ENCODE results near the gene ZEB1. TPM values are rescaled to one million over a fixed set of nuclear protein-coding genes. Genes with fewer than 3 reads are reported as not detected.

The ZEB1 gene
- total and polyA plus RNA-seq, 4 experiments from 2014 or later: 19.1 to 70.6 (median 50.0) TPM

GRCh38 chr10:31304291-31304970, 14.6 kb upstream of the ZEB1 start:
- Mint-ChIP-seq H3K27me3 (peaks cover 0 to 1% of the 10 kb centered on the region in 2 donors), H3K27ac (no peak overlapping the region), H3K9me3 (peaks cover 0 to 3% (median under 1%) of the 10 kb centered on the region in 8 donors), H3K4me3 (no peak overlapping the region), H3K36me3 (peaks cover 0 to 4% of the 10 kb centered on the region in 2 donors), H3K4me1 (no peaks in the 10 kb centered on the region)
- ChIA-PET POLR2A (ENCODE audit: partially characterized antibody) (interaction anchor here (0.5 kb wide), 1 partner anchor 17 kb away, joined by 3 read pairs; no protein-coding TSS in a partner anchor), CTCF (ENCODE audit: partially characterized antibody) (no interaction called here)
- no peak overlapping the region for H3K27ac ChIP-seq (ENCODE audit: low read depth, low read length)
- no peak overlapping the region for H3K4me3 ChIP-seq (ENCODE audit: low read length in 2 of 2)
- no peak for DNase-seq
- intact Hi-C loops (cut with micrococcal nuclease): no loop called here
- no peaks in the 10 kb centered on the region for H3K27me3 ChIP-seq (ENCODE audit: insufficient read depth, low read length)
- no peaks in the 10 kb centered on the region for H3K36me3 ChIP-seq (ENCODE audit: insufficient read depth, low read length)
- H3K9me3 ChIP-seq (ENCODE audit: control insufficient read depth in 1 of 2, low read length in 2 of 2): no peaks in the 10 kb centered on the region
- H3K4me1 ChIP-seq (ENCODE audit: insufficient read depth, low read length): no peaks in the 10 kb centered on the region

- Histone ChIP-seq H3K27ac (ENCODE audit: low read depth, low read length) (no peak overlapping the region), H3K27me3 (ENCODE audit: insufficient read depth, low read length) (no peaks in the 10 kb centered on the region), H3K36me3 (ENCODE audit: insufficient read depth, low read length) (no peaks in the 10 kb centered on the region), H3K9me3 (ENCODE audit: control insufficient read depth in 1 of 2, low read length in 2 of 2) (no peaks in the 10 kb centered on the region), H3K4me3 (ENCODE audit: low read length in 2 of 2) (no peak overlapping the region), H3K4me1 (ENCODE audit: insufficient read depth, low read length) (peaks cover 6% of the 10 kb centered on the region)
- intact Hi-C loops (cut with micrococcal nuclease): loop anchor here (10.0 kb wide), 1 partner anchor 1031 kb away; the partner anchor contains the start of gene EPC1
- Mint-ChIP-seq H3K36me3 (peaks cover 0 to 1% of the 10 kb centered on the region in 2 donors), H3K9me3 (no peaks in the 10 kb centered on the region), H3K27ac (no peak overlapping the region), H3K4me1 (peaks cover 9 to 17% (median 12%) of the 10 kb centered on the region in 4 donors), H3K27me3 (no peaks in the 10 kb centered on the region), H3K4me3 (no peak overlapping the region)
- POLR2A ChIA-PET (ENCODE audit: partially characterized antibody): no interaction called here
- CTCF ChIA-PET (ENCODE audit: partially characterized antibody): interaction anchor here (1.0 to 1.6 kb wide), 2 partner anchors 8 to 457 kb away, joined by 3 to 4 read pairs; no protein-coding TSS in a partner anchor
- no peak for DNase-seq
Observed at GRCh38 chr10:31313396-31313795, 5.6 kb upstream of the ZEB1 start.

- H3K9me3 Mint-ChIP-seq: peaks cover 0 to 4% (median 0%) of the 10 kb centered on the region in 8 donors
Observed at GRCh38 chr10:31314256-31315150, 4.5 kb upstream of the ZEB1 start.

GRCh38 chr10:31315453-31315852, 3.6 kb upstream of the ZEB1 start:
- intact Hi-C loops (cut with micrococcal nuclease): loop anchor here (5.0 to 10.0 kb wide), 3 partner anchors 183 to 1029 kb away; partner anchors contain the start of gene EPC1
- ChIA-PET POLR2A (ENCODE audit: partially characterized antibody) (no interaction called here), CTCF (ENCODE audit: partially characterized antibody) (no interaction called here)
- Histone ChIP-seq H3K36me3 (ENCODE audit: insufficient read depth, low read length) (no peaks in the 10 kb centered on the region), H3K4me1 (ENCODE audit: insufficient read depth, low read length) (peaks cover 6% of the 10 kb centered on the region), H3K27me3 (ENCODE audit: insufficient read depth, low read length) (no peaks in the 10 kb centered on the region), H3K9me3 (ENCODE audit: control insufficient read depth in 1 of 2, low read length in 2 of 2) (no peaks in the 10 kb centered on the region), H3K4me3 (ENCODE audit: low read length in 2 of 2) (no peak overlapping the region), H3K27ac (ENCODE audit: low read depth, low read length) (no peak overlapping the region)
- Mint-ChIP-seq H3K27ac (no peak overlapping the region), H3K27me3 (no peaks in the 10 kb centered on the region), H3K4me1 (peaks cover 10 to 25% (median 14%) of the 10 kb centered on the region in 4 donors), H3K4me3 (no peak overlapping the region), H3K9me3 (peaks cover 0 to 4% (median 0%) of the 10 kb centered on the region in 8 donors), H3K36me3 (peaks cover 0 to 9% of the 10 kb centered on the region in 2 donors)
- DNase-seq: no peak

More at GRCh38 chr10:31314256-31315150, 4.5 kb upstream of the ZEB1 start:
- H3K9me3 ChIP-seq (ENCODE audit: control insufficient read depth in 1 of 2, low read length in 2 of 2): no peaks in the 10 kb centered on the region
- H3K4me3 ChIP-seq (ENCODE audit: low read length in 2 of 2): no peak overlapping the region
- H3K27me3 ChIP-seq (ENCODE audit: insufficient read depth, low read length): no peaks in the 10 kb centered on the region
- Mint-ChIP-seq H3K27ac (no peak overlapping the region), H3K4me3 (no peak overlapping the region), H3K4me1 (peaks cover 9 to 21% (median 14%) of the 10 kb centered on the region in 4 donors), H3K36me3 (peaks cover 0 to 5% of the 10 kb centered on the region in 2 donors), H3K27me3 (no peaks in the 10 kb centered on the region)
- intact Hi-C loops (cut with micrococcal nuclease): loop anchor here (5.0 to 10.0 kb wide), 3 partner anchors 182 to 1030 kb away; partner anchors contain the start of gene EPC1
- H3K4me1 ChIP-seq (ENCODE audit: insufficient read depth, low read length): peaks cover 6% of the 10 kb centered on the region
- no peaks in the 10 kb centered on the region for H3K36me3 ChIP-seq (ENCODE audit: insufficient read depth, low read length)
- DNase-seq: no peak
- ChIA-PET CTCF (ENCODE audit: partially characterized antibody) (no interaction called here), POLR2A (ENCODE audit: partially characterized antibody) (no interaction called here)
- no peak overlapping the region for H3K27ac ChIP-seq (ENCODE audit: low read depth, low read length)

- intact Hi-C loops (cut with micrococcal nuclease): loop anchor here (5.0 to 10.0 kb wide), 3 partner anchors 185 to 1028 kb away; partner anchors contain the start of gene EPC1
- H3K9me3 ChIP-seq (ENCODE audit: control insufficient read depth in 1 of 2, low read length in 2 of 2): no peaks in the 10 kb centered on the region
- H3K4me1 Mint-ChIP-seq: peaks cover 20 to 42% (median 26%) of the 10 kb centered on the region in 4 donors
- peak overlapping the region in 5 of 7 donors; percentile 52 to 94 (median 70) for H3K27ac Mint-ChIP-seq
- no peaks in the 10 kb centered on the region for H3K27me3 ChIP-seq (ENCODE audit: insufficient read depth, low read length)
- H3K4me3 Mint-ChIP-seq: peak overlapping the region in 6 of 8 donors; percentile 41 to 100 (median 58)
- no peaks in the 10 kb centered on the region for H3K36me3 ChIP-seq (ENCODE audit: insufficient read depth, low read length)
- H3K27ac ChIP-seq (ENCODE audit: low read depth, low read length): no peak overlapping the region
- no peak for DNase-seq
- ChIA-PET POLR2A (ENCODE audit: partially characterized antibody) (no interaction called here), CTCF (ENCODE audit: partially characterized antibody) (interaction anchor here (1.1 to 1.7 kb wide), 2 partner anchors 285 to 532 kb away, joined by 3 to 5 read pairs; partner anchors contain the start of gene ZNF438)
- no peak overlapping the region for H3K4me3 ChIP-seq (ENCODE audit: low read length in 2 of 2)
- H3K27me3 Mint-ChIP-seq: no peaks in the 10 kb centered on the region
- peaks cover 0 to 16% of the 10 kb centered on the region in 2 donors for H3K36me3 Mint-ChIP-seq
- peaks cover 0 to 4% (median 0%) of the 10 kb centered on the region in 8 donors for H3K9me3 Mint-ChIP-seq
- peaks cover 22% of the 10 kb centered on the region for H3K4me1 ChIP-seq (ENCODE audit: insufficient read depth, low read length)
Observed at GRCh38 chr10:31317171-31317570, 1.8 kb upstream of the ZEB1 start.

GRCh38 chr10:31317652-31318381, 1.2 kb upstream of the ZEB1 start:
- intact Hi-C loops (cut with micrococcal nuclease): loop anchor here (1.0 to 10.0 kb wide), 6 partner anchors 186 to 1027 kb away; partner anchors contain the start of genes ARHGAP12 and EPC1
- ChIA-PET POLR2A (ENCODE audit: partially characterized antibody) (interaction anchor here (0.7 to 2.1 kb wide), 8 partner anchors 9 to 613 kb away, joined by 4 to 18 read pairs (median 4); partner anchors contain the start of gene ZNF438), CTCF (ENCODE audit: partially characterized antibody) (interaction anchor here (0.5 to 1.7 kb wide), 3 partner anchors 188 to 533 kb away, joined by 3 to 8 read pairs (median 5); partner anchors contain the start of gene ZNF438)
- Mint-ChIP-seq H3K36me3 (peaks cover 0 to 17% of the 10 kb centered on the region in 2 donors), H3K9me3 (peaks cover 0 to 4% (median 0%) of the 10 kb centered on the region in 8 donors), H3K27ac (peak overlapping the region; percentile 94 to 100 (median 99)), H3K4me3 (peak overlapping the region; percentile 97 to 100 (median 99)), H3K27me3 (no peaks in the 10 kb centered on the region), H3K4me1 (peaks cover 23 to 48% (median 32%) of the 10 kb centered on the region in 4 donors)
- no peak for DNase-seq
- Histone ChIP-seq H3K27ac (ENCODE audit: low read depth, low read length) (peak overlapping the region; percentile 88), H3K36me3 (ENCODE audit: insufficient read depth, low read length) (no peaks in the 10 kb centered on the region), H3K27me3 (ENCODE audit: insufficient read depth, low read length) (no peaks in the 10 kb centered on the region), H3K4me3 (ENCODE audit: low read length in 2 of 2) (peak overlapping the region; percentile 55 to 73), H3K4me1 (ENCODE audit: insufficient read depth, low read length) (peaks cover 29% of the 10 kb centered on the region), H3K9me3 (ENCODE audit: control insufficient read depth in 1 of 2, low read length in 2 of 2) (no peaks in the 10 kb centered on the region)
